Measurements from ENCODE around the gene XPC.
A peak's percentile ranks its signal among the peaks of the same experiment; 100 is the strongest.
"Not testable (repeated sequence)": the region's sequence is repeated elsewhere in the genome, so short reads cannot be mapped to it uniquely, and the experiment has no call there.

XPC gene

GRCh38 chr3:14132120-14132519 is 46.3 kb downstream of the XPC start:
- DNase-seq, result no peak

GRCh38 chr3:14131134-14131533 is 47.3 kb downstream of the XPC start:
- DNase-seq, result no peak

GRCh38 chr3:14130707-14131106 is 47.7 kb downstream of the XPC start:
- no peak for DNase-seq

- DNase-seq, result no peak
These were observed 48.2 kb downstream of the XPC start for GRCh38 chr3:14130230-14130629.

- DNase-seq, result no peak
These were observed 49.1 kb downstream of the XPC start for GRCh38 chr3:14129296-14129695.

- DNase-seq, result no peak
These were observed 49.7 kb downstream of the XPC start for GRCh38 chr3:14128724-14129123.

- DNase-seq, result no peak
These were observed 50.8 kb downstream of the XPC start for GRCh38 chr3:14127516-14128161.

- DNase-seq, result no peak
These were observed 51.4 kb downstream of the XPC start for GRCh38 chr3:14126887-14127505.

- no peak for DNase-seq
These were observed 52.1 kb downstream of the XPC start for GRCh38 chr3:14126017-14126886.

GRCh38 chr3:14125193-14126016 is 53.0 kb downstream of the XPC start:
- DNase-seq, result peak; percentile 80

- peak; percentile 98 for DNase-seq
These were observed 53.7 kb downstream of the XPC start, which contains the start of the genes CHCHD4 and TMEM43 for GRCh38 chr3:14124615-14125192. TSS of gene CHCHD4 (minus strand) at chr3:14124870. CDS start at chr3:14124676, 194 bp downstream. TSS of gene TMEM43 (plus strand) at chr3:14125052. CDS start at chr3:14125194, 142 bp downstream.

GRCh38 chr3:14124223-14124614 is 54.2 kb downstream of the XPC start:
- DNase-seq, result peak; percentile 43

GRCh38 chr3:14123308-14124222 is 54.8 kb downstream of the XPC start:
- no peak for DNase-seq

GRCh38 chr3:14122301-14122700 is 56.1 kb downstream of the XPC start:
- DNase-seq, result no peak

- DNase-seq, result no peak
These were observed 56.5 kb downstream of the XPC start for GRCh38 chr3:14121859-14122258.

GRCh38 chr3:14120921-14121448 is 57.4 kb downstream of the XPC start:
- DNase-seq, result not testable (repeated sequence)

GRCh38 chr3:14120111-14120920 is 58.1 kb downstream of the XPC start:
- DNase-seq, result no peak

GRCh38 chr3:14119651-14120050 is 58.8 kb downstream of the XPC start:
- DNase-seq, result no peak

- no peak for DNase-seq
These were observed 59.7 kb downstream of the XPC start for GRCh38 chr3:14118400-14119381.

Data from NCI-H1092 treated with DMSO at 0.1 percent for 48 hours (cell line).